Hindlimb muscle (tissue), 1 donor: Measurements from ENCODE around the gene NUDT11. TPM values are rescaled to one million over a fixed set of nuclear protein-coding genes. Genes with fewer than 3 reads are reported as not detected.
"Not testable (repeated sequence)": the region's sequence is repeated elsewhere in the genome, so short reads cannot be mapped to it uniquely, and the experiment has no call there.

Experiments
- DNase-seq: peaks from one replicate; pipeline ENCODE4 v3.0.0-alpha.2; 2013
- polyA plus RNA-seq: library from polyadenylated mRNA; unstranded; fragments of 120-200 nt; gene quantifications from one replicate; pipeline ENCODE4 v1.2.1, GENCODE V29; 2013; ENCODE audit not compliant: insufficient read length

NUDT11 gene
- polyA plus RNA-seq = 4.4 TPM

GRCh38 chrX:51496501-51497291, at the start of gene NUDT11:
Gene NUDT11 (minus strand): TSS chrX:51496592. CDS start chrX:51496444, 148 bp downstream.
- peak; percentile 73 for DNase-seq

- DNase-seq = no peak
Observed at GRCh38 chrX:51520393-51520792, 24.0 kb upstream of the NUDT11 start.

GRCh38 chrX:51519131-51519530, 22.7 kb upstream of the NUDT11 start:
- not testable (repeated sequence) for DNase-seq

GRCh38 chrX:51507551-51507950, 11.2 kb upstream of the NUDT11 start:
- no peak for DNase-seq

- DNase-seq = peak; percentile 13
Observed at GRCh38 chrX:51495701-51496488, 497 bp downstream of the NUDT11 start.

- DNase-seq = no peak
Observed at GRCh38 chrX:51494409-51494808, 2.0 kb downstream of the NUDT11 start.

- no peak for DNase-seq
Observed at GRCh38 chrX:51487960-51488267, 8.5 kb downstream of the NUDT11 start.

- no peak for DNase-seq
Observed at GRCh38 chrX:51484616-51485015, 11.8 kb downstream of the NUDT11 start.

- not testable (repeated sequence) for DNase-seq
Observed at GRCh38 chrX:51482411-51482810, 14.0 kb downstream of the NUDT11 start.

GRCh38 chrX:51476930-51477329, 19.5 kb downstream of the NUDT11 start:
- DNase-seq = no peak

GRCh38 chrX:51463322-51463721, 33.1 kb downstream of the NUDT11 start:
- no peak for DNase-seq

GRCh38 chrX:51461053-51462044, 35.0 kb downstream of the NUDT11 start:
- peak; percentile 9 for DNase-seq

- no peak for DNase-seq
Observed at GRCh38 chrX:51459125-51459524, 37.3 kb downstream of the NUDT11 start.

- DNase-seq = peak; percentile 2
Observed at GRCh38 chrX:51456814-51457213, 39.6 kb downstream of the NUDT11 start.

GRCh38 chrX:51456246-51456645, 40.1 kb downstream of the NUDT11 start:
- no peak for DNase-seq

- DNase-seq = no peak
Observed at GRCh38 chrX:51440365-51440764, 56.0 kb downstream of the NUDT11 start.

Other genes with a start within 250 kb of the NUDT11 start
- 0.79 TPM for gene NUDT10, start 163.8 kb downstream of the NUDT11 start, polyA plus RNA-seq
- 0.10 TPM for gene CENPVL3, start 122.3 kb upstream of the NUDT11 start, polyA plus RNA-seq
- not detected for gene CENPVL2, start 186.2 kb upstream of the NUDT11 start, polyA plus RNA-seq
- gene CENPVL1, start 213.9 kb upstream of the NUDT11 start, polyA plus RNA-seq = not detected
- 8.6 TPM for gene GSPT2, start 246.8 kb upstream of the NUDT11 start, polyA plus RNA-seq